Neural cell (in vitro differentiated cells): ENCODE data around the gene ZSWIM5. TPM values are rescaled to one million over a fixed set of nuclear protein-coding genes. Genes with fewer than 3 reads are reported as not detected.
"Not testable (repeated sequence)": the region's sequence is repeated elsewhere in the genome, so short reads cannot be mapped to it uniquely, and the experiment has no call there.

ENCODE experiments used
- H2AFZ ChIP-seq: fragments of 200-600, 300-800 bp; sonication (generic), shearing (Covaris generic); 2 replicates; pipeline ENCODE4 v1.6.0; 2014; ENCODE audit warnings: low read depth, mild to moderate bottlenecking, antibody characterized with exemption, low read length, moderate library complexity
- H3F3A ChIP-seq: fragments of 200-600 bp; shearing (Covaris generic); 2 replicates; pipeline ENCODE4 v1.6.1; 2016; ENCODE audit warnings: mild to moderate bottlenecking, moderate library complexity, mixed read lengths, antibody characterized with exemption, low read length; ENCODE audit not compliant: insufficient read depth, poor library complexity, severe bottlenecking
- H3K27ac ChIP-seq: fragments of 200-600, 300-800 bp; sonication (generic), shearing (Covaris generic); 2 replicates; pipeline ENCODE4 v1.5.1; 2014; ENCODE audit warnings: mild to moderate bottlenecking, low read length, moderate library complexity
- H3K27me3 ChIP-seq: fragments of 300-800, 200-600 bp; sonication (generic), shearing (Covaris generic); 2 replicates; pipeline ENCODE4 v1.6.0; 2014; ENCODE audit warnings: mild to moderate bottlenecking, low read depth, low read length, moderate library complexity; ENCODE audit not compliant: insufficient read depth
- H3K36me3 ChIP-seq: fragments of 300-800, 200-600 bp; sonication (generic), shearing (Covaris generic); 2 replicates; pipeline ENCODE4 v1.5.1; 2014; ENCODE audit warnings: mild to moderate bottlenecking, antibody characterized with exemption, low read length, moderate library complexity; ENCODE audit not compliant: insufficient read depth
- H3K4me2 ChIP-seq: fragments of 300-800, 200-600 bp; sonication (generic), shearing (Covaris generic); 2 replicates; pipeline ENCODE4 v1.6.0; 2014; ENCODE audit warnings: mild to moderate bottlenecking, low read length
- H3K4me3 ChIP-seq: fragments of 300-800, 200-600 bp; sonication (generic), shearing (Covaris generic); 2 replicates; pipeline ENCODE4 v1.5.1; 2014; ENCODE audit warnings: mild to moderate bottlenecking, low read length, moderate library complexity
- H3K79me2 ChIP-seq: fragments of 200-600 bp; shearing (Covaris generic); replicated peaks from 2 replicates; pipeline ENCODE4 v1.6.0; 2014; ENCODE audit warnings: mild to moderate bottlenecking, low read length, moderate library complexity; ENCODE audit not compliant: insufficient read depth
- H3K9ac ChIP-seq: fragments of 300-800, 200-600 bp; sonication (generic), shearing (Covaris generic); 2 replicates; pipeline ENCODE4 v1.6.1; 2016; ENCODE audit warnings: mild to moderate bottlenecking, low read length, mixed read lengths
- H3K9me2 ChIP-seq: fragments of 200-600 bp; shearing (Covaris generic); 2 replicates; pipeline ENCODE4 v1.6.1; 2016; ENCODE audit warnings: mild to moderate bottlenecking, low read length, mixed read lengths; ENCODE audit not compliant: insufficient read depth
- H3K9me3 ChIP-seq: fragments of 200-600, 300-800 bp; sonication (generic), shearing (Covaris generic); 2 replicates; pipeline ENCODE4 v1.6.1; 2016; ENCODE audit warnings: mild to moderate bottlenecking, mixed run types, low read length, moderate library complexity, mixed read lengths
- H4K20me1 ChIP-seq: fragments of 200-600 bp; shearing (Covaris generic); 2 replicates; pipeline ENCODE4 v1.6.1; 2016; ENCODE audit warnings: mild to moderate bottlenecking, mixed run types; ENCODE audit not compliant: insufficient read depth
- MXI1 ChIP-seq: fragments of 450-650 bp; conservative IDR thresholded peaks from 2 replicates; pipeline ENCODE4 v1.6.1; 2014; ENCODE audit warnings: antibody characterized with exemption, mild to moderate bottlenecking; ENCODE audit not compliant: poor library complexity, severe bottlenecking
- polyA plus RNA-seq: library from polyadenylated mRNA; depleted of rRNA; stranded (reverse); fragments of >200 nt; gene quantifications from 2 replicates; pipeline ENCODE4 v1.2.3, GENCODE V29; 2014
- TF ChIP-seq, protein P1 (sequence below): fragments of 450-650 bp; IDR thresholded peaks from 2 replicates; pipeline ENCODE4 v1.5.1; 2014; ENCODE audit warnings: antibody characterized with exemption, mild to moderate bottlenecking, moderate library complexity; ENCODE audit not compliant: poor library complexity, severe bottlenecking

The ZSWIM5 gene
- polyA plus RNA-seq, 1 donor from 2014 or later = 27.2 TPM

DNA sequence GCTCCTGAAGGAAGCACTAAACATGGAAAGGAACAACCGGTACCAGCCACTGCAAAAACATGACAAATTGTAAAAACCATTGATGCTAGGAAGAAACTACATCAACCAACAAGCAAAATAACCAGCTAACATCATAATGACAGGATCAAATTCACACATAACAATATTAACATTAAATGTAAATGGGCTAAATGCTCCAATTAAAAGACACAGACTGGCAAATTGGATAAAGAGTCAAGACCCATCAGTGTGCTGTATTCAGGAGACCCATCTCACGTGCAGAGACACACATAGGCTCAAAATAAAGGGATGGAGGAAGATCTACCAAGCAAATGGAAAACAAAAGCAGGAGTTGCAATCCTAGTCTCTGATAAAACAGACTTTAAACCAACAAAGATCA is 42.1 kb downstream of the ZSWIM5 start:
- not testable (repeated sequence) for H3K27ac ChIP-seq, H4K20me1 ChIP-seq, H3K4me3 ChIP-seq, H3K4me2 ChIP-seq, H3K36me3 ChIP-seq, H3F3A ChIP-seq, H3K9me3 ChIP-seq, H2AFZ ChIP-seq, H3K9ac ChIP-seq, H3K27me3 ChIP-seq, H3K79me2 ChIP-seq, H3K9me2 ChIP-seq

DNA sequence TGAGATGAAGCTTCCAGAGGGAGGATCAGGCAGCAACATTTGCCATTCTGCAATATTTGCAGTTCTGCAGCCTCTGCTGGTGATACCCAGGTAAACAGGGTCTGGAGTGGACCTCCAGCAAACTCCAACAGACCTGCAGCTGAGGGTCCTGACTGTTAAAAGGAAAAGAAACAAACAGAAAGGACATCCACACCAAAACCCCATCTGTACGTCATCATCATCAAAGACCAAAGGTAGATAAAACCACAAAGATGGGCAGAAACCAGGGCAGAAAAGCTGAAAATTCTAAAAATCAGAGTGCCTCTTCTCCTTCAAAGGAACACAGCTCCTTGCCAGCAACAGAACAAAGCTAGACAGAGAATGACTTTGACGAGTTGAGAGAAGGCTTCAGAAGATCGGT is 43.3 kb downstream of the ZSWIM5 start:
- H3K9ac ChIP-seq, H3K27me3 ChIP-seq: not testable (repeated sequence)

DNA sequence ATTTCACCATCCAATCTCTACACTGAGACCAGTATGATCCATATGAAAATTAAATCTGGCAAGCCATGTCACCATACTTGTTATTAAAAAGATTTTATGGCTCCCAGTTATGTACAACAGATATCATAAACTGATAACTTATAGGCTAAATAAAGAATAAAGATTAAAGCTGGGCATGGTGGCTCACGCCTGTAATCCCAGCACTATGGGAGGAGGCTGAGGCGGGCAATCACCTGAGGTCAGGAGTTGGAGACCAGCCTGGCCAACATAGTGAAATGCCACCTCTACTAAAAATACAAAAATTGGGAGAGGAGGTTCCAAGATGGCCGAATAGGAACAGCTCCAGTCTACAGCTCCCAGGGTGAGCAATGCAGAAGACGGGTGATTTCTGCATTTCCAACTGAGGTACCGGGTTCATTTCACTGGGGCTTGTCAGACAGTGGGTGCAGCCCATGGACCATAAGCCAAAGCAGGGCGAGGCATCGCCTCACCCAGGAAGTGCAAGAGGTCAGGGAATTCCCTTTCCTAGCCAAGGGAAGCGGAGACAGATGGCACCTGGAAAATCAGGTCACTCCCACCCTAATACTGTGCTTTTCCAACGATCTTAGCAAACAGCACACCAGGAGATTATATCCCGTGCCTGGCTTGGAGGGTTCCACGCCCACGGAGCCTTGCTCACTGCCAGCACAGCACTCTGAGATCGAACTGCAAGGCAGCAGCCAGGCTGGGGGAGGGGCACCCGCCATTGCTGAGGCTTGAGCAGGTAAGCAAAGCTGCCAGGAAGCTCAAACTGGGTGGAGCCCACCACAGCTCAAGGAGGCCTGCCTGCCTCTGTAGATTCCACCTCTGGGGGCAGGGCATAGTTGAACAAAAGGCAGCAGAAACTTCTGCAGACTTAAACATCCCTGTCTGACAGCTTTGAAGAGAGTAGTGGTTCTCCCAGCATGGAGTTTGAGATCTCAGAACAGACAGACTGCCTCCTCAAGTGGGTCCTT is 44.1 kb downstream of the ZSWIM5 start:
- H3K4me2 ChIP-seq, H3K27ac ChIP-seq, H4K20me1 ChIP-seq, H3K9me2 ChIP-seq, H3K27me3 ChIP-seq, H3K36me3 ChIP-seq, H3K4me3 ChIP-seq, H3K9ac ChIP-seq, H3F3A ChIP-seq, H2AFZ ChIP-seq, H3K9me3 ChIP-seq: not testable (repeated sequence)
- peaks cover 13% of the 10 kb centered on the region for H3K79me2 ChIP-seq

More for the DNA sequence above, 43.3 kb downstream of the ZSWIM5 start:
- H4K20me1 ChIP-seq, H3K27ac ChIP-seq, H3K9me2 ChIP-seq, H3K4me2 ChIP-seq, H3K4me3 ChIP-seq, H3K9me3 ChIP-seq, H3K79me2 ChIP-seq, H3F3A ChIP-seq, H3K36me3 ChIP-seq, H2AFZ ChIP-seq: not testable (repeated sequence)

DNA sequence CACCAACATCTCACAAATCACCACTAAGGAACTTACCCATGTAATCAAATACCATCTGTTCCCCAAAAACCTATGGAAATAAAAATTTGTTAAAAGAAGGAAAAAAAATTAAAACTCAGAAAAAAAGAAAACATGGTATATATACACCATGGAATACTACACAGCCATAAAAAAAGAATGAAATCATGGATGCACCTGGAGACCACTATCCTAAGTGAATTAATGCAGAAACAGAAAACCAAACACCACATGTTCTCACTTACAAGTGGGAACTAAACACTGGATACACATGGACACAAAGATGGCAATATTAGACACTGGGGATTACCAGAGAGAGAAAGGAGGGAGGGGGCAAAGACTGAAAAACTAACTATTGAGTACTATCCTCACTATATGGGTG is 50.4 kb downstream of the ZSWIM5 start:
- Histone ChIP-seq H4K20me1 (no peaks in the 10 kb centered on the region), H3K27ac (no peak overlapping the region), H3K9ac (no peak overlapping the region), H3K27me3 (no peaks in the 10 kb centered on the region), H2AFZ (no peak overlapping the region), H3K4me3 (no peak overlapping the region), H3K9me3 (no peaks in the 10 kb centered on the region), H3K79me2 (peaks cover 24% of the 10 kb centered on the region), H3K36me3 (no peaks in the 10 kb centered on the region), H3F3A (no peaks in the 10 kb centered on the region), H3K4me2 (no peak overlapping the region), H3K9me2 (no peaks in the 10 kb centered on the region)
- no peak for TF ChIP-seq MXI1
- TF ChIP-seq, protein P1, sequence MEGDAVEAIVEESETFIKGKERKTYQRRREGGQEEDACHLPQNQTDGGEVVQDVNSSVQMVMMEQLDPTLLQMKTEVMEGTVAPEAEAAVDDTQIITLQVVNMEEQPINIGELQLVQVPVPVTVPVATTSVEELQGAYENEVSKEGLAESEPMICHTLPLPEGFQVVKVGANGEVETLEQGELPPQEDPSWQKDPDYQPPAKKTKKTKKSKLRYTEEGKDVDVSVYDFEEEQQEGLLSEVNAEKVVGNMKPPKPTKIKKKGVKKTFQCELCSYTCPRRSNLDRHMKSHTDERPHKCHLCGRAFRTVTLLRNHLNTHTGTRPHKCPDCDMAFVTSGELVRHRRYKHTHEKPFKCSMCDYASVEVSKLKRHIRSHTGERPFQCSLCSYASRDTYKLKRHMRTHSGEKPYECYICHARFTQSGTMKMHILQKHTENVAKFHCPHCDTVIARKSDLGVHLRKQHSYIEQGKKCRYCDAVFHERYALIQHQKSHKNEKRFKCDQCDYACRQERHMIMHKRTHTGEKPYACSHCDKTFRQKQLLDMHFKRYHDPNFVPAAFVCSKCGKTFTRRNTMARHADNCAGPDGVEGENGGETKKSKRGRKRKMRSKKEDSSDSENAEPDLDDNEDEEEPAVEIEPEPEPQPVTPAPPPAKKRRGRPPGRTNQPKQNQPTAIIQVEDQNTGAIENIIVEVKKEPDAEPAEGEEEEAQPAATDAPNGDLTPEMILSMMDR = no peak
